Smooth muscle cell (in vitro differentiated cells): Measurements from ENCODE around the gene SHLD1. TPM values are rescaled to one million over a fixed set of nuclear protein-coding genes. Genes with fewer than 3 reads are reported as not detected.

ENCODE experiments used
- DNase-seq: peaks from one replicate; lab custom pipeline; 2025; ENCODE audit not compliant: unreplicated experiment; lab: John Stamatoyannopoulos, UW
- H2AFZ ChIP-seq: fragments of 200-600 bp; sonication (generic); 2 replicates; pipeline ENCODE4 v1.6.0; 2016; ENCODE audit warnings: antibody characterized with exemption, low read depth, mild to moderate bottlenecking
- H3F3A ChIP-seq: fragments of 200-600 bp; sonication (generic); 2 replicates; pipeline ENCODE4 v1.6.0; 2017; ENCODE audit warnings: antibody characterized with exemption, low read depth
- H3K27ac ChIP-seq: fragments of 200-600 bp; sonication (generic); 2 replicates; pipeline ENCODE4 v1.5.1; 2016; ENCODE audit warnings: low read depth, mild to moderate bottlenecking
- H3K27me3 ChIP-seq: fragments of 200-600 bp; sonication (generic); 2 replicates; pipeline ENCODE4 v1.6.1; 2016; ENCODE audit warnings: low read depth, mild to moderate bottlenecking
- H3K36me3 ChIP-seq: fragments of 200-600 bp; sonication (generic); 2 replicates; pipeline ENCODE4 v1.5.1; 2016; ENCODE audit warnings: low read depth
- H3K4me1 ChIP-seq: fragments of 200-600 bp; sonication (generic); 2 replicates; pipeline ENCODE4 v1.5.1; 2016; ENCODE audit warnings: low read depth
- H3K4me2 ChIP-seq: fragments of 200-600 bp; sonication (generic); 2 replicates; pipeline ENCODE4 v1.6.0; 2016; ENCODE audit warnings: mild to moderate bottlenecking
- H3K4me3 ChIP-seq: fragments of 200-600 bp; sonication (generic); 2 replicates; pipeline ENCODE4 v1.5.1; 2016; ENCODE audit warnings: mild to moderate bottlenecking
- H3K79me2 ChIP-seq: fragments of 200-600 bp; sonication (generic); 2 replicates; pipeline ENCODE4 v1.6.0; 2016; ENCODE audit warnings: low read depth, mild to moderate bottlenecking
- H3K9ac ChIP-seq: fragments of 200-600 bp; sonication (generic); 2 replicates; pipeline ENCODE4 v1.6.0; 2016; ENCODE audit warnings: low read depth
- H3K9me3 ChIP-seq: fragments of 200-600 bp; sonication (generic); replicated peaks from 2 replicates; pipeline ENCODE4 v1.5.1; 2016; ENCODE audit warnings: low read depth
- H4K20me1 ChIP-seq: fragments of 200-600 bp; sonication (generic); 2 replicates; pipeline ENCODE4 v1.6.0; 2016; ENCODE audit warnings: low read depth
- WGBS: methylation state at CpG from one replicate; pipeline ENCODE4 v1.1.7; 2016; ENCODE audit warnings: low lambda C conversion rate; 5-methylcytosine and 5-hydroxymethylcytosine counted together
- polyA plus RNA-seq: library from polyadenylated mRNA; unstranded; fragments of >200 nt; fragmentation: Nextera tagmentation; extraction: Ambion mirVana; gene quantifications from 2 replicates; pipeline ENCODE4 v1.2.1, GENCODE V29; 2016
- total RNA-seq: library from RNA; depleted of rRNA; stranded (reverse); fragments of >200 nt; gene quantifications from 2 replicates; pipeline ENCODE4 v1.2.3, GENCODE V29; 2014
- TF ChIP-seq, protein P1 (sequence below): fragments of 200-600 bp; sonication (generic); IDR thresholded peaks from 2 replicates; pipeline ENCODE4 v1.5.1; 2017; ENCODE audit warnings: borderline replicate concordance, mild to moderate bottlenecking, antibody characterized with exemption; ENCODE audit not compliant: insufficient read depth, poor library complexity, severe bottlenecking

Gene SHLD1
- total and polyA plus RNA-seq, 2 experiments from 2014 or later, result 3.3 to 3.7 TPM

DNA sequence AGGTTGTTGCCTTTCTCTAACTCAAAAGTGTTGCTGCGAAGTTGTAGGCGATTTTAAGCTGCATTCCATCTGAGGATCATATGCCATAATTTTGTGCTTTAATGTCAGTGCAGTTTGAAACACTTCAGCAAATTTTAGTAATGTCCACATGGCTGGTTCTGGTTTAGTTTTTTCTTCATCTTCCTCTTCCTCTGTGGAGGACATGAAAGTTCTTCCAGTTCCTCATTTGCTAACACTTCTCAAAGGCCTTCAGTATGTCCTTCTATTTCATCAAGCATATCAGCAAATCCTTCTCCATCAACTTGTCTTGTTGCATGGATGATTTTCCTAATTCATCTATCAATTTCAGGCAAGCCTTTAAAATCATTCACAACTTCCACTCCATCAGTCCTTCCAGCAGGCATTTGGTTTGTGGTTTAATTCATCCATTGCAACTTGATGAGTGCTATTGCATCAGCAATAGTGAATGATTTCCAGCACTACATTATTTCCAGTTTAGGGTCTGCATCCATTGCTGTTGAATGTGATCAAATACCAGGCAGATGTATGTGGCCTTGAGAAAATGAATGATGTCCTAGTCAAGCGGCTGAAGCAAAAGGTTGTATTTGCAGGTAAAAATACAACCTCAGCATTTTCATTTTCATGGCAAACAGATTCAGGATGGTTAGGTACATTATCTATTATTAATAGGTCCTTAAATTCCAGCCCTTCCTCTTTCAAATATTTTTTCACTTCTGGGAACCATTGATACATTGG is 20.2 kb downstream of the SHLD1 start:
- no peaks in the 10 kb centered on the region for H3K36me3 ChIP-seq
- no peak overlapping the region for H3K4me3 ChIP-seq
- no peaks in the 10 kb centered on the region for H3K27me3 ChIP-seq
- no peaks in the 10 kb centered on the region for H4K20me1 ChIP-seq
- H3K27ac ChIP-seq, result no peak overlapping the region
- H3K9me3 ChIP-seq, result no peaks in the 10 kb centered on the region
- H3K79me2 ChIP-seq, result no peaks in the 10 kb centered on the region
- H3K9ac ChIP-seq, result no peak overlapping the region
- no peak overlapping the region for H2AFZ ChIP-seq
- no peak for DNase-seq
- WGBS, result 95% methylated on average over 3 of the region's 3 CpGs
- H3K4me1 ChIP-seq, result no peaks in the 10 kb centered on the region
- H3F3A ChIP-seq, result no peaks in the 10 kb centered on the region
- TF ChIP-seq, protein P1, sequence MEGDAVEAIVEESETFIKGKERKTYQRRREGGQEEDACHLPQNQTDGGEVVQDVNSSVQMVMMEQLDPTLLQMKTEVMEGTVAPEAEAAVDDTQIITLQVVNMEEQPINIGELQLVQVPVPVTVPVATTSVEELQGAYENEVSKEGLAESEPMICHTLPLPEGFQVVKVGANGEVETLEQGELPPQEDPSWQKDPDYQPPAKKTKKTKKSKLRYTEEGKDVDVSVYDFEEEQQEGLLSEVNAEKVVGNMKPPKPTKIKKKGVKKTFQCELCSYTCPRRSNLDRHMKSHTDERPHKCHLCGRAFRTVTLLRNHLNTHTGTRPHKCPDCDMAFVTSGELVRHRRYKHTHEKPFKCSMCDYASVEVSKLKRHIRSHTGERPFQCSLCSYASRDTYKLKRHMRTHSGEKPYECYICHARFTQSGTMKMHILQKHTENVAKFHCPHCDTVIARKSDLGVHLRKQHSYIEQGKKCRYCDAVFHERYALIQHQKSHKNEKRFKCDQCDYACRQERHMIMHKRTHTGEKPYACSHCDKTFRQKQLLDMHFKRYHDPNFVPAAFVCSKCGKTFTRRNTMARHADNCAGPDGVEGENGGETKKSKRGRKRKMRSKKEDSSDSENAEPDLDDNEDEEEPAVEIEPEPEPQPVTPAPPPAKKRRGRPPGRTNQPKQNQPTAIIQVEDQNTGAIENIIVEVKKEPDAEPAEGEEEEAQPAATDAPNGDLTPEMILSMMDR, result no peak
- H3K4me2 ChIP-seq, result no peak overlapping the region

GRCh38 chr20:5770987-5771318 is 20.8 kb downstream of the SHLD1 start:
- Histone ChIP-seq H3K27me3 (no peaks in the 10 kb centered on the region), H3K27ac (no peak overlapping the region), H4K20me1 (no peaks in the 10 kb centered on the region), H3F3A (no peaks in the 10 kb centered on the region), H3K4me1 (no peaks in the 10 kb centered on the region), H3K79me2 (no peaks in the 10 kb centered on the region), H3K36me3 (no peaks in the 10 kb centered on the region), H3K4me2 (no peak overlapping the region), H3K9ac (no peak overlapping the region), H3K9me3 (no peaks in the 10 kb centered on the region), H2AFZ (no peak overlapping the region), H3K4me3 (no peak overlapping the region)
- no peak for DNase-seq
- WGBS, result 74% methylated on average over 1 of the region's 1 CpG
- TF ChIP-seq, protein P1, result no peak

GRCh38 chr20:5772704-5773103 is 22.5 kb downstream of the SHLD1 start:
- TF ChIP-seq, protein P1, result no peak
- Histone ChIP-seq H3K4me1 (no peaks in the 10 kb centered on the region), H3K79me2 (no peaks in the 10 kb centered on the region), H3K27me3 (no peaks in the 10 kb centered on the region), H3K4me2 (no peak overlapping the region), H3K27ac (no peak overlapping the region), H3K9ac (no peak overlapping the region), H3K9me3 (no peaks in the 10 kb centered on the region), H3F3A (no peaks in the 10 kb centered on the region), H3K36me3 (no peaks in the 10 kb centered on the region), H3K4me3 (no peak overlapping the region), H4K20me1 (no peaks in the 10 kb centered on the region), H2AFZ (no peak overlapping the region)
- 88% methylated on average over 5 of the region's 5 CpGs for WGBS
- DNase-seq, result no peak

DNA sequence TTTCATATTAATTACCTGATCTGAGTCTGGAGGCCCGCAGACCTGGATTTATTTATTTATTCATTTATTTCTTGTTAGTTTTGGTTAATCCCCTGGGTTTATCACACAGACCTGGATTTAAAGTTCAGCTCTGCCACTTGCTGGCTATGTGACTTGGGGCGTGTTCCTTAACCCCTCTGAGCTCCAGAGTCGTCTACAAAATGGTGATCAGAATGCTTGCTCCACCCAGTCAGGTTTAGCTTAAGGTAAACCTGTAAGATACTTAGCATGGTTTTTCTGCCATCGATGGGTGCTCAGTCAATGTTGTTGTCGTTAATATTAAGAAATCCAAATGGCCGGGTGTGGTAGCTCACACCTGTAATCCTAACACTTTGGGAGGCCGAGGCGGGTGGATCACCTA is 23.4 kb downstream of the SHLD1 start:
- DNase-seq, result no peak
- no peak overlapping the region for H3K27ac ChIP-seq
- H2AFZ ChIP-seq, result no peak overlapping the region
- TF ChIP-seq, protein P1, result no peak
- H4K20me1 ChIP-seq, result no peaks in the 10 kb centered on the region
- no peaks in the 10 kb centered on the region for H3K79me2 ChIP-seq
- 95% methylated on average over 8 of the region's 8 CpGs for WGBS
- no peaks in the 10 kb centered on the region for H3K36me3 ChIP-seq
- no peaks in the 10 kb centered on the region for H3K9me3 ChIP-seq
- no peaks in the 10 kb centered on the region for H3K27me3 ChIP-seq
- no peak overlapping the region for H3K4me3 ChIP-seq
- H3K4me1 ChIP-seq, result no peaks in the 10 kb centered on the region
- H3K9ac ChIP-seq, result no peak overlapping the region
- no peaks in the 10 kb centered on the region for H3F3A ChIP-seq
- H3K4me2 ChIP-seq, result no peak overlapping the region
